Heart left ventricle (tissue), 13 donors: ENCODE measurements around the gene ADIG.

ENCODE experiments used
- POLR2A ChIP-seq, 2 donors: fragments of 450-650 bp; IDR thresholded peaks; one replicate each; pipeline ENCODE4 v1.6.1; 2017; ENCODE audit warnings: antibody characterized with exemption in 2 of 2, mild to moderate bottlenecking in 2 of 2, moderate library complexity in 2 of 2
- TF ChIP-seq, protein P1 (sequence below), 12 donors: fragments of 200-600 bp; sonication (generic) in 4 of 12; IDR thresholded peaks; one replicate each; pipeline versions ENCODE4 v1.5.0 to v1.8.0; 2018 to 2022; ENCODE audit warnings: antibody characterized with exemption in 12 of 12, mild to moderate bottlenecking in 5 of 12
- donor health status: ischemic (EF 13 %, LVEDD 7.1; RV severe dilation, severe dysfunction).
- donor health status: DM: no; HTN: yes; CAD: no.
- donor health status: DM: no; HTN: no; CAD: no.
- donor health status: ischemic (EF 25% LVEDD 6.9; RV normal size, moderate dysfunction).
- donor health status: ischemic (EF 25% LVEDD 5.7; RV mildly dilated, moderate dysfunction).
- donor health status: ischemic (EF 35%, LVEDD 5.7; RV mildly dilated, moderate dysfunction).
- donor health status: nonischemic (EF 11% LVEDD 7.7; RV severe dilation, severe dysfunction).
- donor health status: DM: yes; HTN: yes; CAD: no.
- donor health status: PGD.
- donor health status: ischemic (EF 29% LVEDD 5.4; RV normal size, mild dysfunction).
- donor health status: nonischemic (EF 23%, LVEDD 6.1; RV moderate dilation, normal function).

DNA sequence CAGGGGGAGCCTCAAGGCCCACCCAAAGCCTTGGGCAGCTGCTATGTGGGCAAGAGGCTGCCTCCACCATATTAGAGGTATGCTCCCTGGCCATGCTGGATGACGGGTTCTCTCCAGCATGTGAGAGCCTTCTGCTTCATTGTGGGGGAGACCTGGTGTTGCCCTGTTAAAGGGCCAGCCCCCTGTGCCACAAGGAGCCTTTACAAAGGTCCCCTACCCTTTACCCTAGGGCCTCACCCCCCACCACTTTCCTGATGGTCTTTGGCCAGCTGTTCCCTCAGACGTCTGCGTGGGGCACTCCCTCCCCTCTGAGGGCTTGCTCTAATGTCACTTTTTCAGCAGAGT, 5.2 kb downstream of the ADIG start:
- no peak for TF ChIP-seq POLR2A (IDR thresholded peaks at IDR 0.05)
- TF ChIP-seq, protein P1, sequence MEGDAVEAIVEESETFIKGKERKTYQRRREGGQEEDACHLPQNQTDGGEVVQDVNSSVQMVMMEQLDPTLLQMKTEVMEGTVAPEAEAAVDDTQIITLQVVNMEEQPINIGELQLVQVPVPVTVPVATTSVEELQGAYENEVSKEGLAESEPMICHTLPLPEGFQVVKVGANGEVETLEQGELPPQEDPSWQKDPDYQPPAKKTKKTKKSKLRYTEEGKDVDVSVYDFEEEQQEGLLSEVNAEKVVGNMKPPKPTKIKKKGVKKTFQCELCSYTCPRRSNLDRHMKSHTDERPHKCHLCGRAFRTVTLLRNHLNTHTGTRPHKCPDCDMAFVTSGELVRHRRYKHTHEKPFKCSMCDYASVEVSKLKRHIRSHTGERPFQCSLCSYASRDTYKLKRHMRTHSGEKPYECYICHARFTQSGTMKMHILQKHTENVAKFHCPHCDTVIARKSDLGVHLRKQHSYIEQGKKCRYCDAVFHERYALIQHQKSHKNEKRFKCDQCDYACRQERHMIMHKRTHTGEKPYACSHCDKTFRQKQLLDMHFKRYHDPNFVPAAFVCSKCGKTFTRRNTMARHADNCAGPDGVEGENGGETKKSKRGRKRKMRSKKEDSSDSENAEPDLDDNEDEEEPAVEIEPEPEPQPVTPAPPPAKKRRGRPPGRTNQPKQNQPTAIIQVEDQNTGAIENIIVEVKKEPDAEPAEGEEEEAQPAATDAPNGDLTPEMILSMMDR (IDR thresholded peaks at IDR 0.05) = no peak
